AG09309 (cell line): Measurements from ENCODE around the gene LONRF2.
"Not testable (repeated sequence)": the region's sequence is repeated elsewhere in the genome, so short reads cannot be mapped to it uniquely, and the experiment has no call there.

Source experiments
- DNase-seq: peaks from one replicate; pipeline ENCODE4 v3.0.0-alpha.2; 2010; ENCODE audit warnings: low read depth
- H3K4me3 ChIP-seq: 2 replicates; pipeline ENCODE4 v1.5.1; 2011; ENCODE audit warnings: mild to moderate bottlenecking, low read depth, low read length, moderate library complexity; ENCODE audit not compliant: control insufficient read depth
- CTCF ChIP-seq: IDR thresholded peaks from 2 replicates; pipeline ENCODE4 v1.5.1; 2011; ENCODE audit warnings: mild to moderate bottlenecking, low read depth, low read length, inconsistent platforms; ENCODE audit not compliant: insufficient read depth, control insufficient read depth; ENCODE audit errors: missing control alignments

Gene LONRF2

GRCh38 chr2:100350661-100351185 lies 28.4 kb upstream of the LONRF2 start:
- no peak for DNase-seq
- no peak for TF ChIP-seq CTCF

GRCh38 chr2:100345144-100345543 lies 22.8 kb upstream of the LONRF2 start:
- not testable (repeated sequence) for H3K4me3 ChIP-seq, DNase-seq

More at GRCh38 chr2:100350661-100351185, 28.4 kb upstream of the LONRF2 start:
- H3K4me3 ChIP-seq, result no peak overlapping the region

- TF ChIP-seq CTCF, result no peak
- no peak overlapping the region for H3K4me3 ChIP-seq
- no peak for DNase-seq
These were observed 22.1 kb upstream of the LONRF2 start for GRCh38 chr2:100344433-100344832.

GRCh38 chr2:100342466-100342865 lies 20.2 kb upstream of the LONRF2 start:
- H3K4me3 ChIP-seq, DNase-seq: not testable (repeated sequence)

- H3K4me3 ChIP-seq, result no peak overlapping the region
- no peak for TF ChIP-seq CTCF
- no peak for DNase-seq
These were observed 17.5 kb upstream of the LONRF2 start for GRCh38 chr2:100339823-100340222.

- DNase-seq, result no peak
- H3K4me3 ChIP-seq, result no peak overlapping the region
These were observed 12.6 kb upstream of the LONRF2 start for GRCh38 chr2:100334929-100335328.

GRCh38 chr2:100327742-100328141 lies 5.4 kb upstream of the LONRF2 start:
- H3K4me3 ChIP-seq, result no peak overlapping the region
- no peak for TF ChIP-seq CTCF
- DNase-seq, result no peak

More at GRCh38 chr2:100334929-100335328, 12.6 kb upstream of the LONRF2 start:
- TF ChIP-seq CTCF, result no peak

GRCh38 chr2:100321179-100321865 lies 979 bp downstream of the LONRF2 start:
- H3K4me3 ChIP-seq, result no peak overlapping the region
- no peak for DNase-seq
- no peak for TF ChIP-seq CTCF
